Liver (tissue), 9 donors: ENCODE results near the gene PREPL. TPM values are rescaled to one million over a fixed set of nuclear protein-coding genes. Genes with fewer than 3 reads are reported as not detected.
A peak's percentile ranks its signal among the peaks of the same experiment; 100 is the strongest.

Source experiments
- DNase-seq: peaks from one replicate; pipeline ENCODE4 v3.0.0-alpha.2; 2017; ENCODE audit warnings: low spot score
- H3K27ac ChIP-seq, 2 donors: one replicate each; pipeline ENCODE4 v1.7.0; 2013; ENCODE audit warnings: inconsistent platforms in 2 of 2, low read length in 2 of 2, control low read depth in 1 of 2, low read depth in 1 of 2, mild to moderate bottlenecking in 1 of 2
- H3K27me3 ChIP-seq, 4 donors: one replicate each; pipeline versions ENCODE4 v1.6.1 to v1.7.0; 2013; ENCODE audit warnings: low read length in 3 of 4, inconsistent platforms in 1 of 4, mild to moderate bottlenecking in 1 of 4, moderate library complexity in 1 of 4; ENCODE audit not compliant: control insufficient read depth in 4 of 4, insufficient read depth in 4 of 4
- H3K36me3 ChIP-seq, 4 donors: one replicate each; pipeline versions ENCODE4 v1.6.1 to v1.7.0; 2013; ENCODE audit warnings: low read length in 3 of 4, mild to moderate bottlenecking in 3 of 4, low read depth in 1 of 4, moderate library complexity in 1 of 4; ENCODE audit not compliant: control insufficient read depth in 4 of 4, insufficient read depth in 3 of 4
- H3K4me1 ChIP-seq, 4 donors: one replicate each; pipeline versions ENCODE4 v1.6.1 to v1.7.0; 2013; ENCODE audit warnings: low read length in 3 of 4, mild to moderate bottlenecking in 3 of 4, moderate library complexity in 1 of 4; ENCODE audit not compliant: control insufficient read depth in 4 of 4, insufficient read depth in 4 of 4
- H3K4me3 ChIP-seq, 3 donors: one replicate each; pipeline versions ENCODE4 v1.6.1 to v1.7.0; 2013; ENCODE audit warnings: low read length in 3 of 3, control low read depth in 1 of 3, low read depth in 1 of 3, mild to moderate bottlenecking in 1 of 3
- H3K9ac ChIP-seq, 2 donors: one replicate each; pipeline ENCODE4 v1.7.0; 2013; ENCODE audit warnings: low read length in 2 of 2, mild to moderate bottlenecking in 2 of 2, moderate library complexity in 2 of 2, control low read depth in 1 of 2, low read depth in 1 of 2
- H3K9me3 ChIP-seq, 4 donors: one replicate each; pipeline versions ENCODE4 v1.6.1 to v1.7.0; 2013; ENCODE audit warnings: low read length in 3 of 4; ENCODE audit not compliant: control insufficient read depth in 4 of 4
- CTCF ChIP-seq: fragments of 150-350 bp; IDR thresholded peaks from 2 replicates; pipeline ENCODE4 v1.5.1; 2017; ENCODE audit warnings: improper control_type of control experiment, low read depth, low read length; ENCODE audit not compliant: missing input control
- EGR1 ChIP-seq, 2 donors: IDR thresholded peaks; 2 replicates each; pipeline ENCODE4 v1.6.1; 2016 to 2018; ENCODE audit warnings: antibody characterized with exemption in 2 of 2, low read depth in 2 of 2
- FOXA1 ChIP-seq: IDR thresholded peaks from 2 replicates; pipeline ENCODE4 v1.6.1; 2016; ENCODE audit warnings: antibody characterized with exemption
- FOXA2 ChIP-seq: IDR thresholded peaks from 2 replicates; pipeline ENCODE4 v1.6.1; 2016; ENCODE audit warnings: antibody characterized with exemption
- GABPA ChIP-seq, 2 donors: IDR thresholded peaks in 1 of 2; conservative IDR thresholded peaks in 1 of 2; 2 replicates each; pipeline ENCODE4 v1.6.1; 2016; ENCODE audit warnings: antibody characterized with exemption in 2 of 2, mild to moderate bottlenecking in 1 of 2, moderate library complexity in 1 of 2
- HNF4A ChIP-seq, 2 donors: conservative IDR thresholded peaks; 2 replicates each; pipeline ENCODE4 v1.6.1; 2016; ENCODE audit warnings: antibody characterized with exemption in 2 of 2, mild to moderate bottlenecking in 2 of 2
- HNF4G ChIP-seq: IDR thresholded peaks from 2 replicates; pipeline ENCODE4 v1.6.1; 2016; ENCODE audit warnings: antibody characterized with exemption
- JUND ChIP-seq, 2 donors: IDR thresholded peaks; 2 replicates each; pipeline ENCODE4 v1.6.1; 2016; ENCODE audit warnings: antibody characterized with exemption in 2 of 2
- NR2F2 ChIP-seq: IDR thresholded peaks from 2 replicates; pipeline ENCODE4 v1.6.1; 2016; ENCODE audit warnings: antibody characterized with exemption
- RAD21 ChIP-seq, 2 donors: IDR thresholded peaks; 2 replicates each; pipeline ENCODE4 v1.6.1; 2016; ENCODE audit warnings: antibody characterized with exemption in 2 of 2, mild to moderate bottlenecking in 2 of 2
- RXRA ChIP-seq, 2 donors: IDR thresholded peaks; 2 replicates each; pipeline ENCODE4 v1.6.1; 2017 to 2018; ENCODE audit warnings: antibody characterized with exemption in 2 of 2, mild to moderate bottlenecking in 1 of 2
- SP1 ChIP-seq: IDR thresholded peaks from 2 replicates; pipeline ENCODE4 v1.6.1; 2018; ENCODE audit warnings: antibody characterized with exemption, mild to moderate bottlenecking
- TAF1 ChIP-seq: conservative IDR thresholded peaks from 2 replicates; pipeline ENCODE4 v1.6.1; 2016; ENCODE audit warnings: antibody characterized with exemption, mild to moderate bottlenecking
- YY1 ChIP-seq: IDR thresholded peaks from 2 replicates; pipeline ENCODE4 v1.6.1; 2016; ENCODE audit warnings: antibody characterized with exemption, mild to moderate bottlenecking
- ZBTB33 ChIP-seq: IDR thresholded peaks from 2 replicates; pipeline ENCODE4 v1.6.1; 2016; ENCODE audit warnings: antibody characterized with exemption
- WGBS: extraction: QIAGEN DNeasy Blood & Tissue Kit; methylation state at CpG from one replicate; pipeline ENCODE4 v1.1.7; 2013; 5-methylcytosine and 5-hydroxymethylcytosine counted together
- polyA plus RNA-seq, 2 donors: library from polyadenylated mRNA; stranded (reverse) in 1 of 2; unstranded in 1 of 2; fragments of 200-250 nt in 1 of 2; fragments of >200 nt in 1 of 2; fragmentation: Nextera tagmentation in 1 of 2; extraction: Ambion mirVana in 1 of 2; gene quantifications; one replicate each; pipeline versions ENCODE4 v1.2.1 to v1.2.3, GENCODE V29; 2013 to 2015
- total RNA-seq, 2 donors: library from RNA; depleted of rRNA; stranded (reverse); fragments of >200 nt; gene quantifications; one replicate each; pipeline ENCODE4 v1.2.3, GENCODE V29; 2014
- TF ChIP-seq, protein P1 (sequence below): IDR thresholded peaks from 2 replicates; pipeline ENCODE4 v1.6.1; 2016; ENCODE audit warnings: antibody characterized with exemption
- TF ChIP-seq, protein P2 (sequence below): IDR thresholded peaks from 2 replicates; pipeline ENCODE4 v1.6.1; 2016; ENCODE audit warnings: antibody characterized with exemption, mild to moderate bottlenecking
- TF ChIP-seq, protein P3 (sequence below): IDR thresholded peaks from 2 replicates; pipeline ENCODE4 v1.6.1; 2016; ENCODE audit warnings: antibody characterized with exemption
- donor health status: healthy.
- donor health status: healthy.
- donor health status: healthy.
- donor health status: healthy.
- donor health status: healthy.

Gene PREPL
- total and polyA plus RNA-seq, 4 donors: 7.9 to 18.8 (median 11.7) TPM

- TF ChIP-seq, protein P1, sequence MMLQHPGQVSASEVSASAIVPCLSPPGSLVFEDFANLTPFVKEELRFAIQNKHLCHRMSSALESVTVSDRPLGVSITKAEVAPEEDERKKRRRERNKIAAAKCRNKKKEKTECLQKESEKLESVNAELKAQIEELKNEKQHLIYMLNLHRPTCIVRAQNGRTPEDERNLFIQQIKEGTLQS: peak; percentile 77
- TF ChIP-seq RAD21 (IDR thresholded peaks at IDR 0.05): peak in 1 of 2 donors; percentile 11
- no peak for TF ChIP-seq FOXA1
- TF ChIP-seq TAF1: no peak
These were observed 66.2 kb downstream of the PREPL start (continued) for GRCh38 chr2:44295113-44295512.

- peak; percentile 46 for DNase-seq
- Histone ChIP-seq H3K4me3 (no peak overlapping the region), H3K9ac (peak overlapping the region; percentile 52 to 67), H3K4me1 (peaks cover 10 to 53% (median 38%) of the 10 kb centered on the region in 4 donors), H3K27me3 (no peaks in the 10 kb centered on the region), H3K36me3 (no peaks in the 10 kb centered on the region), H3K27ac (peak overlapping the region; percentile 55 to 68), H3K9me3 (no peaks in the 10 kb centered on the region)
- TF ChIP-seq EGR1 (IDR thresholded peaks at IDR 0.05; ENCODE audit: low read depth in 2 of 2): peak; percentile 58 to 67
- peak; percentile 67 for TF ChIP-seq ZBTB33
- TF ChIP-seq RAD21 (IDR thresholded peaks at IDR 0.05): peak; percentile 96 to 98
- peak; percentile 70 to 75 for TF ChIP-seq JUND (IDR thresholded peaks at IDR 0.05)
- peak; percentile 61 for TF ChIP-seq HNF4G
- TF ChIP-seq GABPA (IDR thresholded peaks at IDR 0.05 in 1 of 2, conservative IDR thresholded peaks at IDR 0.05 in 1 of 2): peak in 1 of 2 donors; percentile 51
- TF ChIP-seq TAF1: peak; percentile 69
- TF ChIP-seq, protein P2, sequence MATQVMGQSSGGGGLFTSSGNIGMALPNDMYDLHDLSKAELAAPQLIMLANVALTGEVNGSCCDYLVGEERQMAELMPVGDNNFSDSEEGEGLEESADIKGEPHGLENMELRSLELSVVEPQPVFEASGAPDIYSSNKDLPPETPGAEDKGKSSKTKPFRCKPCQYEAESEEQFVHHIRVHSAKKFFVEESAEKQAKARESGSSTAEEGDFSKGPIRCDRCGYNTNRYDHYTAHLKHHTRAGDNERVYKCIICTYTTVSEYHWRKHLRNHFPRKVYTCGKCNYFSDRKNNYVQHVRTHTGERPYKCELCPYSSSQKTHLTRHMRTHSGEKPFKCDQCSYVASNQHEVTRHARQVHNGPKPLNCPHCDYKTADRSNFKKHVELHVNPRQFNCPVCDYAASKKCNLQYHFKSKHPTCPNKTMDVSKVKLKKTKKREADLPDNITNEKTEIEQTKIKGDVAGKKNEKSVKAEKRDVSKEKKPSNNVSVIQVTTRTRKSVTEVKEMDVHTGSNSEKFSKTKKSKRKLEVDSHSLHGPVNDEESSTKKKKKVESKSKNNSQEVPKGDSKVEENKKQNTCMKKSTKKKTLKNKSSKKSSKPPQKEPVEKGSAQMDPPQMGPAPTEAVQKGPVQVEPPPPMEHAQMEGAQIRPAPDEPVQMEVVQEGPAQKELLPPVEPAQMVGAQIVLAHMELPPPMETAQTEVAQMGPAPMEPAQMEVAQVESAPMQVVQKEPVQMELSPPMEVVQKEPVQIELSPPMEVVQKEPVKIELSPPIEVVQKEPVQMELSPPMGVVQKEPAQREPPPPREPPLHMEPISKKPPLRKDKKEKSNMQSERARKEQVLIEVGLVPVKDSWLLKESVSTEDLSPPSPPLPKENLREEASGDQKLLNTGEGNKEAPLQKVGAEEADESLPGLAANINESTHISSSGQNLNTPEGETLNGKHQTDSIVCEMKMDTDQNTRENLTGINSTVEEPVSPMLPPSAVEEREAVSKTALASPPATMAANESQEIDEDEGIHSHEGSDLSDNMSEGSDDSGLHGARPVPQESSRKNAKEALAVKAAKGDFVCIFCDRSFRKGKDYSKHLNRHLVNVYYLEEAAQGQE: peak; percentile 63
- peak; percentile 69 for TF ChIP-seq CTCF
- TF ChIP-seq SP1: peak; percentile 76
- peak; percentile 81 to 82 for TF ChIP-seq RXRA (IDR thresholded peaks at IDR 0.05)
- TF ChIP-seq, protein P1: no peak
- peak; percentile 50 for TF ChIP-seq NR2F2
- TF ChIP-seq FOXA1: peak; percentile 58
- TF ChIP-seq, protein P3, sequence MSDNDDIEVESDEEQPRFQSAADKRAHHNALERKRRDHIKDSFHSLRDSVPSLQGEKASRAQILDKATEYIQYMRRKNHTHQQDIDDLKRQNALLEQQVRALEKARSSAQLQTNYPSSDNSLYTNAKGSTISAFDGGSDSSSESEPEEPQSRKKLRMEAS: peak; percentile 57
- TF ChIP-seq YY1: peak; percentile 80
- peak; percentile 35 for TF ChIP-seq FOXA2
- TF ChIP-seq HNF4A (conservative IDR thresholded peaks at IDR 0.05): peak; percentile 82 to 84
- WGBS: 28% methylated on average over 8 of the region's 8 CpGs
These were observed 69.7 kb downstream of the PREPL start for GRCh38 chr2:44291281-44292248.
